Measurements from ENCODE around the gene FOXF1. TPM values are rescaled to one million over a fixed set of nuclear protein-coding genes. Genes with fewer than 3 reads are reported as not detected.
A peak's percentile ranks its signal among the peaks of the same experiment; 100 is the strongest.

FOXF1 gene
- 0.10 TPM for total RNA-seq (2021; ENCODE audit: unreplicated experiment)
- not detected for polyA plus RNA-seq (2012; ENCODE audit: insufficient read length)
- not detected for Bru-seq, nascent RNA
- BruChase-seq, experiment 1, labeled RNA remaining after a 2-hour chase: not detected
- not detected for BruChase-seq, experiment 2, labeled RNA remaining after a 6-hour chase
- long read RNA-seq: 0 reads

DNA sequence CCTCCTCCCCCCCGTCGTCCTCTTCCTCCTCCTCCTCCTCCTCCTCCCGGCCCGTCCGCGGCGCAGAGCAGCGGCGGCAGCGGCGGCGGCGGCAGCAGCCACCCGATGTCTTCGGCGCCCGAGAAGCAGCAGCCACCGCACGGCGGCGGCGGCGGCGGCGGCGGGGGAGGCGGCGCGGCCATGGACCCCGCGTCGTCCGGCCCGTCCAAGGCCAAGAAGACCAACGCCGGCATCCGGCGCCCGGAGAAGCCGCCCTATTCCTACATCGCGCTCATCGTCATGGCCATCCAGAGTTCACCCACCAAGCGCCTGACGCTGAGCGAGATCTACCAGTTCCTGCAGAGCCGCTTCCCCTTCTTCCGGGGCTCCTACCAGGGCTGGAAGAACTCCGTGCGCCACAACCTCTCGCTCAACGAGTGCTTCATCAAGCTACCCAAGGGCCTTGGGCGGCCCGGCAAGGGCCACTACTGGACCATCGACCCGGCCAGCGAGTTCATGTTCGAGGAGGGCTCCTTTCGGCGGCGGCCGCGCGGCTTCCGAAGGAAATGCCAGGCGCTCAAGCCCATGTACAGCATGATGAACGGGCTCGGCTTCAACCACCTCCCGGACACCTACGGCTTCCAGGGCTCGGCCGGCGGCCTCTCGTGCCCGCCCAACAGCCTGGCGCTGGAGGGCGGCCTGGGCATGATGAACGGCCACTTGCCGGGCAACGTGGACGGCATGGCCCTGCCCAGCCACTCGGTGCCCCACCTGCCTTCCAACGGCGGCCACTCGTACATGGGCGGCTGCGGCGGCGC is at the start of gene FOXF1:
TSS of gene FOXF1 (plus strand) at position 63 of the 797 bp plus-strand sequence. CDS start at position 106, 43 bp downstream.
- Histone ChIP-seq H3K4me3 (ENCODE audit: low read depth in 2 of 2, low read length in 2 of 2) (peak within 1 kb of the TSS; percentile 38 to 53), H3K27me3 (ENCODE audit: control insufficient read depth, insufficient read depth, low read length) (peaks cover 14% of the 10 kb centered on the region), H3K4me1 (ENCODE audit: control insufficient read depth, insufficient read depth, low read length) (no peaks in the 10 kb centered on the region), H3K9me3 (ENCODE audit: control insufficient read depth, insufficient read depth, low read depth, low read length) (no peaks in the 10 kb centered on the region), H3K36me3 (ENCODE audit: control insufficient read depth, insufficient read depth, low read length) (peaks cover 4% of the 10 kb centered on the region; the same call in 1 of the 2 replicates), H3K27ac (ENCODE audit: low read length) (no peak within 1 kb of the TSS)
- ChIA-PET CTCF (no interaction called here), POLR2A (no interaction called here)
- no peak for DNase-seq (ENCODE audit: low read depth, low spot score)
- in situ Hi-C loops (cut with HindIII; ENCODE audit: low pct_unique_long_range_greater_than_20kb, low sequenced_read_pairs) (no loop called here), intact Hi-C loops (cut with micrococcal nuclease; ENCODE audit: unreplicated experiment) (no loop called here)
- TF ChIP-seq CTCF (IDR thresholded peaks at IDR 0.05) (no peak), SIN3A (IDR thresholded peaks at IDR 0.05; ENCODE audit: borderline replicate concordance, insufficient read depth, low read depth, low read length) (no peak), TCF7L2 (IDR thresholded peaks at IDR 0.05; ENCODE audit: low read depth, low read length) (no peak), POLR2AphosphoS5 (IDR thresholded peaks at IDR 0.05; ENCODE audit: low read depth, low read length) (no peak)
- TF ChIP-seq, protein P1, sequence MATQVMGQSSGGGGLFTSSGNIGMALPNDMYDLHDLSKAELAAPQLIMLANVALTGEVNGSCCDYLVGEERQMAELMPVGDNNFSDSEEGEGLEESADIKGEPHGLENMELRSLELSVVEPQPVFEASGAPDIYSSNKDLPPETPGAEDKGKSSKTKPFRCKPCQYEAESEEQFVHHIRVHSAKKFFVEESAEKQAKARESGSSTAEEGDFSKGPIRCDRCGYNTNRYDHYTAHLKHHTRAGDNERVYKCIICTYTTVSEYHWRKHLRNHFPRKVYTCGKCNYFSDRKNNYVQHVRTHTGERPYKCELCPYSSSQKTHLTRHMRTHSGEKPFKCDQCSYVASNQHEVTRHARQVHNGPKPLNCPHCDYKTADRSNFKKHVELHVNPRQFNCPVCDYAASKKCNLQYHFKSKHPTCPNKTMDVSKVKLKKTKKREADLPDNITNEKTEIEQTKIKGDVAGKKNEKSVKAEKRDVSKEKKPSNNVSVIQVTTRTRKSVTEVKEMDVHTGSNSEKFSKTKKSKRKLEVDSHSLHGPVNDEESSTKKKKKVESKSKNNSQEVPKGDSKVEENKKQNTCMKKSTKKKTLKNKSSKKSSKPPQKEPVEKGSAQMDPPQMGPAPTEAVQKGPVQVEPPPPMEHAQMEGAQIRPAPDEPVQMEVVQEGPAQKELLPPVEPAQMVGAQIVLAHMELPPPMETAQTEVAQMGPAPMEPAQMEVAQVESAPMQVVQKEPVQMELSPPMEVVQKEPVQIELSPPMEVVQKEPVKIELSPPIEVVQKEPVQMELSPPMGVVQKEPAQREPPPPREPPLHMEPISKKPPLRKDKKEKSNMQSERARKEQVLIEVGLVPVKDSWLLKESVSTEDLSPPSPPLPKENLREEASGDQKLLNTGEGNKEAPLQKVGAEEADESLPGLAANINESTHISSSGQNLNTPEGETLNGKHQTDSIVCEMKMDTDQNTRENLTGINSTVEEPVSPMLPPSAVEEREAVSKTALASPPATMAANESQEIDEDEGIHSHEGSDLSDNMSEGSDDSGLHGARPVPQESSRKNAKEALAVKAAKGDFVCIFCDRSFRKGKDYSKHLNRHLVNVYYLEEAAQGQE (IDR thresholded peaks at IDR 0.05; ENCODE audit: insufficient read depth in 1 of 2, low read depth in 2 of 2, low read length in 1 of 2): no peak
- BruUV-seq (replicated peaks): no TSS peak
- ATAC-seq: no peak

DNA sequence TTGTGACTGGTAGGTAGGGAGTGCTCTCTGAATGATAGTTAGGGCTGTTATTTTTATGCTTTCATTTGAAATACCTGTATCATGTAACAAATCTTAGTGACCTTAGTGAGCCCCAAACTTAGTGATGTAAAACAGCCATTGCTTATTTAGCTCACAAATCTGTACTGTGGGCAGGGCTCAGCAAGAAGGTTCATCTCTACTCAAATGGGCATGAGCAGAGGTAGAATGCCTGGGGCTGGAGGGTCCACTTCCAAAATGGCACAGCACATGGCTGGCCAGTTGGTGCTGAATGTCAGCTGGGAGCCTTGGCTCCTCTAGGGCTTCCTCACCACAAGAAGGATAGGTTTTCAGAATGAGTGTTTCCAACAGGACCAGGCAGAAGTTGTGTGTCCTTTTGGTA is 49.3 kb upstream of the FOXF1 start:
- intact Hi-C loops (cut with micrococcal nuclease; ENCODE audit: unreplicated experiment) (no loop called here), in situ Hi-C loops (cut with HindIII; ENCODE audit: low pct_unique_long_range_greater_than_20kb, low sequenced_read_pairs) (no loop called here)
- no TSS peak for BruUV-seq (replicated peaks)
- Histone ChIP-seq H3K36me3 (ENCODE audit: control insufficient read depth, insufficient read depth, low read length) (no peaks in the 10 kb centered on the region), H3K27ac (ENCODE audit: low read length) (no peak overlapping the region), H3K4me1 (ENCODE audit: control insufficient read depth, insufficient read depth, low read length) (no peaks in the 10 kb centered on the region), H3K27me3 (ENCODE audit: control insufficient read depth, insufficient read depth, low read length) (peaks cover 6% of the 10 kb centered on the region; the same call in 1 of the 2 replicates), H3K9me3 (ENCODE audit: control insufficient read depth, insufficient read depth, low read depth, low read length) (no peaks in the 10 kb centered on the region; the same call in 1 of the 2 replicates), H3K4me3 (ENCODE audit: low read depth in 2 of 2, low read length in 2 of 2) (no peak overlapping the region)
- DNase-seq (ENCODE audit: low read depth, low spot score) (no peak), ATAC-seq (no peak)
- ChIA-PET CTCF (no interaction called here), POLR2A (no interaction called here)
- TF ChIP-seq SIN3A (IDR thresholded peaks at IDR 0.05; ENCODE audit: borderline replicate concordance, insufficient read depth, low read depth, low read length): no peak
- no peak for TF ChIP-seq POLR2AphosphoS5 (IDR thresholded peaks at IDR 0.05; ENCODE audit: low read depth, low read length)
- TF ChIP-seq, protein P1 (IDR thresholded peaks at IDR 0.05; ENCODE audit: insufficient read depth in 1 of 2, low read depth in 2 of 2, low read length in 1 of 2): no peak

All from Panc1 (cell line).